ENCODE results near the gene CNTN5. TPM values are rescaled to one million over a fixed set of nuclear protein-coding genes. Genes with fewer than 3 reads are reported as not detected.

The CNTN5 gene
- total RNA-seq, 1 experiment from 2014 or later = not detected

DNA sequence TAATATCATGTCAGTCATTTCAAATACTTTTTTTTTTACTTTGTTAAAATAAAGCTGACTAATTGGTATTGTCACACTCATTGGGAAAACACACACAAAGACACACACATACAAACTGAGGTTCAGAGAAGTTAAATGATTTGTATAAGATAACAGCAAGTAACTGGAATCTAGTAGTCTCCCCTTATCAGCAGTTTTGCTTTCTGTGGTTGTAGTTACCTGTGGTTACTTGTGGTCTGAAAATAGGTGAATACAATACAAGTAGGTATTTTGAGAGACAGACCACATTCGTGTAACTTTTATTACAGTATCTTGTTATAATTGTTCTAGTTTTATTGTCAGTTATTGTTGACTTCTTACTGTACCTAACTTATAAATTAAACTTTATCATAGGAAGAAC lies 610.9 kb downstream of the CNTN5 start:
- Histone ChIP-seq H3K27ac (ENCODE audit: low read length) (no peak overlapping the region), H3K36me3 (ENCODE audit: low read depth, low read length) (no peaks in the 10 kb centered on the region), H3K9me2 (replicated peaks; ENCODE audit: low read length) (no peaks in the 10 kb centered on the region), H3F3A (ENCODE audit: low read length, unreplicated experiment) (no peaks in the 10 kb centered on the region), H3K9me3 (ENCODE audit: low read length) (no peaks in the 10 kb centered on the region), H3K4me1 (ENCODE audit: insufficient read depth, low read length) (no peaks in the 10 kb centered on the region), H4K20me1 (ENCODE audit: low read length) (no peaks in the 10 kb centered on the region), H3K4me3 (ENCODE audit: low read length) (no peak overlapping the region), H3K79me2 (ENCODE audit: low read length) (no peaks in the 10 kb centered on the region), H3K9ac (ENCODE audit: low read length) (no peak overlapping the region), H2AFZ (ENCODE audit: low read length) (no peak overlapping the region), H3K27me3 (ENCODE audit: low read length) (no peaks in the 10 kb centered on the region), H3K4me2 (ENCODE audit: low read length) (no peak overlapping the region)
- intact Hi-C loops (cut with micrococcal nuclease) = no loop called here
- ATAC-seq (no peak), DNase-seq (no peak)
- CTCF ChIA-PET = no interaction called here
- no TSS peak for BruUV-seq (replicated peaks)
- POLR2A ChIA-PET (ENCODE audit: unreplicated experiment) = no interaction called here
- no peak for TF ChIP-seq EZH2phosphoT487 (IDR thresholded peaks at IDR 0.05; ENCODE audit: borderline replicate concordance, low read length)
- no peak for TF ChIP-seq EZH2 (IDR thresholded peaks at IDR 0.05; ENCODE audit: low read length, unreplicated experiment)
- TF ChIP-seq, protein P1, sequence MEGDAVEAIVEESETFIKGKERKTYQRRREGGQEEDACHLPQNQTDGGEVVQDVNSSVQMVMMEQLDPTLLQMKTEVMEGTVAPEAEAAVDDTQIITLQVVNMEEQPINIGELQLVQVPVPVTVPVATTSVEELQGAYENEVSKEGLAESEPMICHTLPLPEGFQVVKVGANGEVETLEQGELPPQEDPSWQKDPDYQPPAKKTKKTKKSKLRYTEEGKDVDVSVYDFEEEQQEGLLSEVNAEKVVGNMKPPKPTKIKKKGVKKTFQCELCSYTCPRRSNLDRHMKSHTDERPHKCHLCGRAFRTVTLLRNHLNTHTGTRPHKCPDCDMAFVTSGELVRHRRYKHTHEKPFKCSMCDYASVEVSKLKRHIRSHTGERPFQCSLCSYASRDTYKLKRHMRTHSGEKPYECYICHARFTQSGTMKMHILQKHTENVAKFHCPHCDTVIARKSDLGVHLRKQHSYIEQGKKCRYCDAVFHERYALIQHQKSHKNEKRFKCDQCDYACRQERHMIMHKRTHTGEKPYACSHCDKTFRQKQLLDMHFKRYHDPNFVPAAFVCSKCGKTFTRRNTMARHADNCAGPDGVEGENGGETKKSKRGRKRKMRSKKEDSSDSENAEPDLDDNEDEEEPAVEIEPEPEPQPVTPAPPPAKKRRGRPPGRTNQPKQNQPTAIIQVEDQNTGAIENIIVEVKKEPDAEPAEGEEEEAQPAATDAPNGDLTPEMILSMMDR (conservative IDR thresholded peaks at IDR 0.05; ENCODE audit: low read depth, low read length) = no peak

DNA sequence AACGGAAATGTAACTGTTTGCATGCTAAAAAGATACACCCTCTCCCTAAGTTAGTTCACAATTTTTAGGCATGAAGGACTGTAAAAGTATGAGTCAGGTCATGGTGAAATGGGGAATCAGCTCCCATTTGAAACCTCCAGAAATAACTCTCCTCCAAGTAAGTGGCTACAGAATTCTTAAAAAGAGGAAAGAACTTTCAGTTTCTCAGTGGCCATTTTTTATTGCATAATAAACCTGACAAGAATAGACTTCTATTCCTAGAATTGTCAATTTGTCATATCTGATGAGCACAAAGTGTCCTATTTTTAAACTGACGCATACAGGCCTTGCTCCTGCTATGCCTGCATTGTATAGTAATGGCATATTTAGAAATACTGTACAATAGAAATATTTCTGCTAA lies 612.2 kb downstream of the CNTN5 start:
- Histone ChIP-seq H3K4me3 (ENCODE audit: low read length) (no peak overlapping the region), H3K9me2 (replicated peaks; ENCODE audit: low read length) (no peaks in the 10 kb centered on the region), H3K27me3 (ENCODE audit: low read length) (no peaks in the 10 kb centered on the region), H2AFZ (ENCODE audit: low read length) (no peak overlapping the region), H3K79me2 (ENCODE audit: low read length) (no peaks in the 10 kb centered on the region), H3K9me3 (ENCODE audit: low read length) (no peaks in the 10 kb centered on the region), H3K36me3 (ENCODE audit: low read depth, low read length) (no peaks in the 10 kb centered on the region), H4K20me1 (ENCODE audit: low read length) (no peaks in the 10 kb centered on the region), H3K27ac (ENCODE audit: low read length) (no peak overlapping the region), H3K9ac (ENCODE audit: low read length) (no peak overlapping the region), H3F3A (ENCODE audit: low read length, unreplicated experiment) (no peaks in the 10 kb centered on the region), H3K4me1 (ENCODE audit: insufficient read depth, low read length) (no peaks in the 10 kb centered on the region), H3K4me2 (ENCODE audit: low read length) (no peak overlapping the region)
- BruUV-seq (replicated peaks) = no TSS peak
- no peak for DNase-seq
- intact Hi-C loops (cut with micrococcal nuclease) = no loop called here
- no peak for ATAC-seq
- ChIA-PET CTCF (no interaction called here), POLR2A (ENCODE audit: unreplicated experiment) (no interaction called here)
- no peak for TF ChIP-seq EZH2 (IDR thresholded peaks at IDR 0.05; ENCODE audit: low read length, unreplicated experiment)
- TF ChIP-seq EZH2phosphoT487 (IDR thresholded peaks at IDR 0.05; ENCODE audit: borderline replicate concordance, low read length) = no peak
- TF ChIP-seq, protein P1 (conservative IDR thresholded peaks at IDR 0.05; ENCODE audit: low read depth, low read length) = no peak

DNA sequence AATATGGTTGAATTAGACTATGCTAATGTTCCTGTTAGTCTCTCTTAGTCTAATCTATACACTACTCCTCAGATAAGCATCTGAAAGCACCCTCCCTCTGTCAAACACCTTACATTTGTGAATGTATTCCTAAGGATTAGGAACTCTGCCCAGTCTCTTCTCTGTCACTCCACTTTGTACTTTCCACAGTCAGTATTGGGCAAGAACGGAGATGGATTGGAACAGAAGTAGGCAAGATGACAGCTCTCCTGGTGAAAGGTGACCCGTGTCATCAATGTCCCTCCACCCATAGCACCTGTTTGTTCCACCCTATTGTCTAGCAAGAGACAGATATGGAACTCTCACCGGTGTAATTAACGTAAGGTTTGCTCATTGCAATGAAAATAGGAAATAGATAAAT lies 613.8 kb downstream of the CNTN5 start:
- Histone ChIP-seq H4K20me1 (ENCODE audit: low read length) (no peaks in the 10 kb centered on the region), H3K4me1 (ENCODE audit: insufficient read depth, low read length) (no peaks in the 10 kb centered on the region), H3K9me2 (replicated peaks; ENCODE audit: low read length) (no peaks in the 10 kb centered on the region), H3K4me2 (ENCODE audit: low read length) (no peak overlapping the region), H2AFZ (ENCODE audit: low read length) (no peak overlapping the region), H3K27ac (ENCODE audit: low read length) (no peak overlapping the region), H3K79me2 (ENCODE audit: low read length) (no peaks in the 10 kb centered on the region), H3F3A (ENCODE audit: low read length, unreplicated experiment) (no peaks in the 10 kb centered on the region), H3K4me3 (ENCODE audit: low read length) (no peak overlapping the region), H3K27me3 (ENCODE audit: low read length) (no peaks in the 10 kb centered on the region), H3K36me3 (ENCODE audit: low read depth, low read length) (no peaks in the 10 kb centered on the region), H3K9me3 (ENCODE audit: low read length) (no peaks in the 10 kb centered on the region), H3K9ac (ENCODE audit: low read length) (no peak overlapping the region)
- ATAC-seq (no peak), DNase-seq (no peak)
- no TSS peak for BruUV-seq (replicated peaks)
- ChIA-PET CTCF (no interaction called here), POLR2A (ENCODE audit: unreplicated experiment) (no interaction called here)
- TF ChIP-seq, protein P1 (conservative IDR thresholded peaks at IDR 0.05; ENCODE audit: low read depth, low read length) = no peak
- no peak for TF ChIP-seq EZH2 (IDR thresholded peaks at IDR 0.05; ENCODE audit: low read length, unreplicated experiment)
- intact Hi-C loops (cut with micrococcal nuclease) = no loop called here
